HG03439 (cell line): ENCODE data around the gene CA9.
"Not testable (repeated sequence)": the region's sequence is repeated elsewhere in the genome, so short reads cannot be mapped to it uniquely, and the experiment has no call there.

Experiments used
- ATAC-seq: cut with Tn5 transposase; IDR thresholded peaks from one replicate; pipeline ENCODE4 v1.9.1; 2021; ENCODE audit warnings: mild to moderate bottlenecking, moderate library complexity; ENCODE audit not compliant: unreplicated experiment

Gene CA9

DNA sequence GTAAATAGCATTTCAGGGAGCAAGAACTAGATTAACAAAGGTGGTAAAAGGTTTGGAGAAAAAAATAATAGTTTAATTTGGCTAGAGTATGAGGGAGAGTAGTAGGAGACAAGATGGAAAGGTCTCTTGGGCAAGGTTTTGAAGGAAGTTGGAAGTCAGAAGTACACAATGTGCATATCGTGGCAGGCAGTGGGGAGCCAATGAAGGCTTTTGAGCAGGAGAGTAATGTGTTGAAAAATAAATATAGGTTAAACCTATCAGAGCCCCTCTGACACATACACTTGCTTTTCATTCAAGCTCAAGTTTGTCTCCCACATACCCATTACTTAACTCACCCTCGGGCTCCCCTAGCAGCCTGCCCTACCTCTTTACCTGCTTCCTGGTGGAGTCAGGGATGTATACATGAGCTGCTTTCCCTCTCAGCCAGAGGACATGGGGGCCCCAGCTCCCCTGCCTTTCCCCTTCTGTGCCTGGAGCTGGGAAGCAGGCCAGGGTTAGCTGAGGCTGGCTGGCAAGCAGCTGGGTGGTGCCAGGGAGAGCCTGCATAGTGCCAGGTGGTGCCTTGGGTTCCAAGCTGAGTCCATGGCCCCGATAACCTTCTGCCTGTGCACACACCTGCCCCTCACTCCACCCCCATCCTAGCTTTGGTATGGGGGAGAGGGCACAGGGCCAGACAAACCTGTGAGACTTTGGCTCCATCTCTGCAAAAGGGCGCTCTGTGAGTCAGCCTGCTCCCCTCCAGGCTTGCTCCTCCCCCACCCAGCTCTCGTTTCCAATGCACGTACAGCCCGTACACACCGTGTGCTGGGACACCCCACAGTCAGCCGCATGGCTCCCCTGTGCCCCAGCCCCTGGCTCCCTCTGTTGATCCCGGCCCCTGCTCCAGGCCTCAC, at the start of gene CA9:
Gene CA9 (plus strand): TSS at position 797 of the 893 bp plus-strand sequence. CDS start 32 bp downstream, at position 829.
- no peak for ATAC-seq

DNA sequence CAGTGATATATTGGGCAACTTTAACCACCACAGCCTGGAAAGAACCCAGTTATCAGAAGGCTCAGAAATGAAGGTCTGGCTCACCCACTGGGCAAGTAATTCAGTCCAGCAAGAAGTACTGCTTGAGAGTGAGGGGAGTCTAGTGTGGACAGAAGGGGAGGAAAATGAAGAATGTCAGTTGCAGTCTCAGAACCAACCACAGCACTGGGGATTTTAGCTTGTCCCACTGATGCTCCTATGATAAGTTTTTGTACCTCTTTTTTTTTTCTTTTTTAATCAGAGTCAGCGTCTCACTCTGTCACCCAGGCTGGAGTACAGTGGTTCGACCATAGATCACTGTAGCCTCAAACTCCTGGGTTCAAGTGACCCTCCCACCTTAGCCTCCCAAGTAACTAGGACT, 46.2 kb upstream of the CA9 start:
- no peak for ATAC-seq

DNA sequence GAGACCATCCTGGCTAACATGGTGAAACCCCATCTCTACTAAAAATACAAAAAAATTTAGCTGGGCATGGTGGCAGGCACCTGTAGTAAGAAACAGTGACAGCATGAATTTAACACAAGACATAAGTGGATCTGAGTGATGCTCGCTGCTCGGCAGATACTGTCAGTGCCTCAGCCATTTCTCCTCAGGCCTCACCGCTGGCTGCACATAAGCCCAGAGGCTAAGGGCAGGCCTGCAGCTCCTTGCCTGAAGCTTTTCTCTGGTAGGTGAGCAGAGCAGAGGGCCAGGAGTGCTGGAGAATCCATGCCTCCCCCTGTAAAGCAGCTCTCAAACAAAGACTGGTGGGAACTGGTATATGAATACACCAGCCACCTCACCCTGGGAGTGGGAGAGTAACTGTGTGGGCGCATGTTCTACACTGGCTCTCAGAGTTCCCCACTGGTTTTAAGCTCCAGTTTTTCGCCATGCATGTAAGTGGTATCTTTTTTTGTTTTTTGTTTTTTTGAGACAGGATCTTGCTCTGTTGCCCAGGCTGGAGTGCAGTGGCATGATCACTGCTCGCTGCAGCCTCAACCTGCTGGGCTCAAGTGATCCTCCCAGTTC, 45.2 kb upstream of the CA9 start:
- ATAC-seq = no peak

DNA sequence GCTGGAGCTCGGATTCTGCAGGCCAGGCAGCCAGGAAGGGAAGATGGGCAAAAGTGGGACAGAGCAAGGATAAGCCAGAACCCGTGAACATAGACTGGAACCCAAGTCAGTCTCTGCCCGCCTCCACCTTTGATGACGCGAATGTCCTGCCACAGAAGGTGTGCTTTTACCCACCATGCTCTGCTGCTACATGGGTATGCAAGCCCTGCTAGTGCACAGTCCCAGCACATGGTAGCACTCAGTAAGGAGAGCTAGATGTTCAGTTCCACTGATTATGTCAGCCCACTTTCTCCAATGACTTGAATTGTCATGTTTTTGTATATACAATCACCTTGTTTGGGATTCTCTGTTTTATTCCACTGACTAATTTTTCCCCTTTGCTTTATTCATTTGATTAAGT, 44.1 kb upstream of the CA9 start:
- no peak for ATAC-seq

DNA sequence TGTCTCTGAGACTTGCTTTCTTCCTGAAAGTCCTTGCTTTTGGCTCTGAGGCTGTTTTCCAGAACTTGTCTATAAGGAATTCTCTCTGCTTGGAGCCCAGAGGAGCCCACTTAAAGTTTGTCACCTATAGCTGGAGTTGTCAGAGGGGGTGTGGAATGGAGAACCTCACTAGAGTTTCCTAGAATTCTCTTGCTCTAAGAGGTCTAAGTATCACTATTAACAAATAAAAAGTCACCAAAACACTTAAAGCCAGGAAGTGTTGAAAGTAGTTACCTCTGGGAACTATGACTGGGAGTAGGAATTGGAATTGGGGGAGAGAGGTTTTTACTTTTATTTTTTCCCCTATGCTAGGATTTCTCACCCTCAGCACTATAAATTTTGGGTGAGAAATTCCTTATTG, 38.0 kb upstream of the CA9 start:
- ATAC-seq = no peak

DNA sequence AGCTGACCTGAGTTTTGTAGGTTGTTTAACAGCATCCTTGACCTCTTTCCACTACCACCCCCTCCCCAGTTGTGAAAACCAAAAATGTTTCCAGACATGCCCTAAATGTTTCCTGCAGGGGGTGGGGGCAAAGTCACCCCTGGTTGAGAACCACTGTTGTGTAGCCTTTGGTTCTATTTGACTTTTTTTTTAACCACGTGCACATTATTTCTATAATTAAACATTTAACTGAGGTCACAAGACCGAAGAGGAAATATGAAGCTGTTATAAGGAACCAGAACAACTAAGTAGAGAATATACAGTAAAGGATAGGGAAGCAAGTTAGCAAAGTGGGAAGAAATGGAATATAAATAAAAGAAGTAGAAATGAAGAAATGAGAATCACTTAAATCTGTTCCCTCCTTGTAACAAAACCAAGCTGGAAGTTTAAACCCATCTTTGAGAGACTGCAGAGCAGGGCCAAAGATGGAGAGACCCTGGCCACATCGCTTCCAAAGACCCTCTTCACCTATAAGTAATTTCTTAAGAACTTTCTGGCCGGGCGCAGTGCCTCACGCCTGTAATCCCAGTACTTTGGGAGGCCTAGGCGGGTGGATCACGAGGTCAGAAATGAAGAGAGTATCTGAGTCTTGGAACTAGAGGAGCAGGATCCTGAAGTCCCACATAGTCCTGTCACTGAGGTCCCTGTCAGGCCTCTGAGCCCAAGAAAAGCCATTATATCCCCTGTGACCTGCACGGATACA, 37.4 kb upstream of the CA9 start:
- no peak for ATAC-seq

DNA sequence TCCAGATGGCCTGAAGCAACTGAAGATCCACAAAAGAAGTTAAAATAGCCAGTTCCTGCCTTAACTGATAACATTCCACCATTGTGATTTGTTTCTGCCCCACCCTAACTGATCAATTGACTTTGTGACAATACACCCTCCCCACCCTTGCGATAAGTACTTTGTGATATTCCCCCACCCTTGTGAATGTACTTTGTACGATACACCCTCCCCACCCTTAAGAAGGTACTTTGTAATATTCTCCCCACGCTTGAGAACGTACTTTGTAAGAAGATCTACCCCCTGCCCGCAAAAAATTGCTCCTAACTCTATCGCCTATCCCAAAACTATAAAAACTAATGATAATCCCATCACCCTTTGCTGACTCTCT, 36.9 kb upstream of the CA9 start:
- ATAC-seq = not testable (repeated sequence)

DNA sequence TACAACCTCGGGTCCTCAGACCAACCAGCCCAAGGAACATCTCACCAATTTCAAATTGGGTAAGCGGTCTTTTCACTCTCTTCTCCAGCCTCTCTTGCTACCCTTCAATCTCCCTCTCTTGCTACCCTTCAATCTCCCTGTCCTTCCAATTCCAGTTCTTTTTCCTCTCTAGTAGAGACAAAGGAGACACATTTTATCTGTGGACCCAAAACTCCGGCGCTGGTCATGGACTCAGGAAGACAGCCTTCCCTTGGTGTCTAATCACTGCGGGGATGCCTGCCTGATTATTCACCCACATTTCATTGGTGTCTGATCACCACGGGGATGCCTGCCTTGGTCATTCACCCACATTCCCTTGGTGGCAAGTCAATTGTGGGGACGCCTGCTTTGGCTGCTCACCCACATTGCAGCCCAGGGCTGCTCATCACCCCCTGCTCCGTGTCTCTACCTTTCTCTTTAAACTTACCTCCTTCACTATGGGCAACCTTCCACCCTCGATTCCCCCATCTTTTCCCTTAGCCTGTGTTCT, 36.2 kb upstream of the CA9 start:
- ATAC-seq = not testable (repeated sequence)

DNA sequence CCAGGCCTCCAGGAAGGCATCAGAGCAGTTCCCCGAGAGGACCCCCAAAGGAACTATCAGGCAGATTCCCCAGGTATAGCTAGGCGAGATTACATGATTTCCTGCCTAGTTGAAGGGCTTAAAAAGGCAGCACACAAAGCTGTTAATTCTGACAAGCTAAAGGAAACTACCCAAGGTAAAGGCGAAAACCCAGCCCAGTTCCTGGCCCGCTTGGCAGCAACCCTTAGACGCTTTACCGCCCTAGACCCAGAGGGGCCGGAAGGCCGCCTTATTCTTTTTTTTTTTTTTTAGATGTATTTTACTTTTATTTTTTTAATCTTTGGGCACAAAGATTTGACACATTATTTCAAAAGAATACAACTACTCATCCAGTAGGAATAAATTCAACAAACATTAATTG, 35.0 kb upstream of the CA9 start:
- ATAC-seq = not testable (repeated sequence)

DNA sequence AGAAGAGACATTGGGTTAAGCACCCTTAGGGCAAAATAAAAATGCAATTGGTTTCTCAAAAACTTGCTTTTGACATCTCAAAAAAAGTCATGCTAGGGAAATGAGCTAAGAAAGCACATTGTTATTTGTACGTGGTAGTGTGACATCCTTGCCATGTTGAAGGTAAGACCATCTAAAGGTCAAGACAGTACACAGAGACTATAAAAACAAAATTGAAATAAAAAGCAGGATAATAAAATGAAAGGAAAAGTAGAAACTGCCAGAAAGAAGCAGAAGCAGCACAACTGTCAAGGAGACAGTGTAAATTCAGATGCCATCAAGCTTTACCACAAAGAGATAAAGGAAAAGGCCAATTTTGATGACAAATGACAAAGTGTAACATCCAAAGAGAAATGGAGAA, 34.5 kb upstream of the CA9 start:
- not testable (repeated sequence) for ATAC-seq

DNA sequence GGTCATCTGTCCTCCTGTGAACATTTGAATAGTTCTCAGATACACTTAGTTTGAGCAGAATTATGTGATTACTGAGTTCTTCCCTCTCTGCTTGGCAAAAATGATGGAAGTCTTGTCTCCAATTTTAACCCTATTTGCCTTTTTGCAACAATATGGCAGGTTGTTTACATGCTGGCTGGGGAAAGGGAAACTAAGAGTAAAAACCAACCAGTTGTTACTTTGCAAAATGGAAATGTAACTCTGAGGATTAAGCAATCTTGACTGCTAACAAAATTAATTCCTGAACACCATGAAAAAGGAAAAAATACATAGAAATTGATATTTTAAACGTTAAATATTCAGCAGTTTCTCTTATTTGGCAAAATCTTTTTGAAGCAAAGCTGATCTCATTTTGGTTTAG, 34.1 kb upstream of the CA9 start:
- no peak for ATAC-seq

DNA sequence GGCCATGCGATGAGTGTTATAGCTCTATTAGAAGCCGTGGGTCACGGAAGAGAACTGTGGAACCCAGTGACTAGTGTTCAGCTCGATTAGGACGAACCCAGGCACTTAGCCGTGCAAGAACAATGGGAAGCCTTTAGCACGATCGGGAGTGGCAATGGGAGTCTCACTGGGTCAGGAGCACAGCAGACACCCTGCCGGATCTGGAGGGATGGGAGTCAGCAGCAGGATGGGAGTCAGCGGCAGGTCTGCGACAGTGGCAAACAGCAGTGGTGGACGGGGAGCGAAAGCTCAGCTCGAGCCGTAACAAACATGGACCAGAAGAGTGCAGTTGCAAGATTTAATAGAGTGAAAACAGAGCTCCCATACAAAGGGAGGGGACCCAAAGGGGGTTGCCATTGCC, 33.3 kb upstream of the CA9 start:
- ATAC-seq = not testable (repeated sequence)

DNA sequence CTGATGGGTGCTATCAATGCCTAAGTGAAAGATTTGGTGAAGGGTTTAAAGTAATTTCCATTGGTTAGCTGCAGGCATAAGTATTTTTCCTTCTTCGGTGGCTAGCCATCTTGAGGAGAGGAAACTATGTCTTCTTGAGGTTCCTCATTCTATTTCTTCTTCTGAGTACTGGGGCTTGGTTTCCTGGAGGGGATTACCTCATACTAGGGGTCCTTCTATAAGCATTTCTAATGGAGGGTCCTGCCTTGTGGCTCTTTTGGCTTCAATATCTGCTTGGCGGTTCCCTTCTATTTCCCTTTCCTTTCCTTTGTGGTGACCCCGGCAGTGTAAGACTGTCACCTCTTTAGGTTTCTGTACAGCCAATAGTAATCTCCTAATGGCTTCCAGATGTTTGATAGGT, 32.2 kb upstream of the CA9 start:
- ATAC-seq = not testable (repeated sequence)

DNA sequence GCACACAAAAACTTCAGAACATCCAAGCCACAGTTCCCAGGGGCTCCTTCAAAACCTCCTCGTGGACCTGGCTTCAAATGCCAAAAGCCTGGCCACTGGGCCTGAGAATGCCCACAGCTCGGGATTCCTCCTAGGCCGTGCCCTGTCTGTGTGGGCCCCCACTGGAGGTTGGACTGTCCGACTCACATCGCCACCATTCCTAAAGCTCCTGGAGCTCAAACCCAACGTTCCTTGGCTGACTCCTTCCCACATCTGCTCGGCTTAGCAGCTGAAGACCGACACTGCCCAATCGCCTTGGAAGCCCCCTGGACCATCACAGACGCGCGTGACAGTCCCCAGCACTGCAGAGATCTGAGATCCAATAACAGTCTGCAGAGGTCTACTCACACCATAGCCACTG, 30.7 kb upstream of the CA9 start:
- ATAC-seq = no peak

DNA sequence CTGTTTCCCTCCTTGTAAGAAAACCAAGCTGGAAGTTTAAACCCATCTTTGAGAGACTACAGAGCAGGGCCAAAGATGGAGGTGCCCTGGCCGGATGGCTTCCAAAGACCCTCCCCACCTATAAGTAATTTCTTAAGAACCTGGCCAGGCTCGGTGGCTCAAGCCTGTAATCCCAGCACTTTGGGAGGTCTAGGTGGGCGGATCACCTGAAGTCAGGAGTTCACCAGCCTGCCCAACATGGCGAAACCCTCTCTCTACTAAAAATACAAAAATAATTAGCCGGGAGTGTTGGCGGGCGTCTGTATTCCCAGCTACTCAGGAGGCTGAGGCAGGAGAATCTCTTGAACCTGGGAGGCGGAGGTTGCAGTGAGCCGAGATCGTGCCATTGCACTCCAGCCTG, 28.0 kb upstream of the CA9 start:
- ATAC-seq = not testable (repeated sequence)

DNA sequence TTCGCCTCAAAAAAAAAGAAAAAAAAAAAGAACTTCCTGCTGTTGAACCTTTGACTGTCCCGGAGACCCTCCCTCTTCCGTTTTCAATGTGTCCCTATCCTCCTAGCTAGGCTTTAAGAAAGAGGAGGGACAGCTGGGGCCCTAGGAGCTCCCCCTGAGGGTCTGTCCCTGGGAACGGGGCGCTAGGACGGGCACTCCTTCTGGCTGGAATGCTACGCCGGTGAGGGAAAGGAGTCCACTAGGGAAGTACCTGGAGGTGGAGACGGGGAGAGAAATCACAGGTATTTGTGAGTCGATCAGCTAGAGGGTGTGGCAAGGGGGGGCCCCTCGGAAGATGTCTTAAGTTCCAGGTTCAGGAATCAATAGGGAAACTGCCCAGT, 27.6 kb upstream of the CA9 start:
- peak; percentile 12 for ATAC-seq

DNA sequence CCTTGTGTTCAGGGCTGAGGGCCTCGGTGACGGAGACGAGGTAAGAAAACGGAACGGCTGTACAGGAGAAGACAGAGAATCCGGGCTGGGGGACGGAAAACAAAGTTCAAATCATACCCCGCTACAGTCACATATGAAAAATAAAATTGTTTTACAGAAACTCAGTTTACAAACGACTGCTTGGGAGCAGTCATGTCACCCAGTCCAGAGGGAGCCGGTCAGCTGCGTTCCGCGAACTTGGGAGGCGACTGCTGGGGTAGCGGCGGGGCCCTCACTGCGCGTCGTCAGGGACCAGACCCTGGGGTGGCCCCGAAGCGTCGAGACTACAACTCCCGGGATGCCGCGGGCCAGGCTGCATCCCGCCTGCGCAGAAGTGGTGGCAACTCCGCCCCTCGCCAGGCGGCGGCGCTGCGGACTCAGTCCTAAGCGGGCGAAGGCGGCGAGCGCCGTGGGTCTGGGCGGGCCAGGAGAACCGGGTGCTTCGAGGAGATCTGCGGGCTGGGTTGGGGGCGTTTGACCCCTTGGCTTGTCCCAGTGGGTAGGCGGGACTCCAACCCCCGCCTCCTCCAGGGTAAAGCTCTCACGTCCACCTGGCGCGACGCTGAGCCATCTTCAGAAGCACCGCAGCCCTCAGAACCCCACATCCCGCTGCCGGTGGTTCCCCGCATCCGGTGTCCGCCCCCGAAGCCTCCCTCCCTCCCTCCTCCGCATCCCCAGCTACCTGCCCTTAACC, 27.0 kb upstream of the CA9 start:
- peak; percentile 92 for ATAC-seq

DNA sequence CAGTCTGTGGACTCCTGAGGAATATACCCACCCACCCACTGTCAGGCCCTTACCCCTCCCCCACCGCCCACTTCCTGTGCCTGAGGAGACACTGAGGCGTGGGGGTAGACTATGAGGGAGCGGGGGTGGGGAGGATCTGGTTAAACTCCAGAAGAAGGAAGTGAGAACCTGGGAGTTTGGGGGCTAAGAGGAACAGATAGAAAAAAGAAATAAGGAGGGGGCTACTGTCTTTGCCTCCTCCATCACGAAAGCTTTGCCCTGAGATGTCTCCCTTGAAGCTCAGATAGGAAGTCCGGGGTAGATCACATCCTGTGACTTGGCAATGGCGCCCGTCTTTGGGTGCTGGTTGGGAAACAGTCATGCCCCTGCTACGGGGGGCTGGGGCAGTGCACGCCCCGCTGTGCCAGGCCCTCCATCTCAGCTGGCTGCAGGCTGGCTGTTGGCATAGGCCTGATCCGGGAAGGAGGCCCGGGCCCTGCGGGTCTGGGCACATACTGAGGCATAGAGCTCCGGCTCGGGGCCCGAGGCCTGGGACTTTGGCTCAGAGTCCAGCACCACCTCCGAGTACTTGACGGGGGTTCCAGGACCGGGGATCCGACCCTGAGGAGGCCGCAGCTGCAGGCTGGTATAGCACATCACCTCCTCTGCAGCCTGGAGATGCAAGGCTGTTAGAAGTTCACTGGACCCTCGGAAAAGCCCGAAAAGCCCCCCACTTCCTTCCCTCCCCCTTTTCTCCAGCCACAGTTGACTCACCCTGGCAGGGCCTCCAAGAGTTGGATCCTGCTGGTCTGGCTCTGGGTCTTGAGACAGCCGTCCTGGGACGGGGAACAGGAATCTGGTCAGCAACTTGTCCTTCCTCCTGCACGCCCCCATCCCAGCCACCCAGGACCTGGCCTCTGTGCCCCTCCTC, 24.0 kb upstream of the CA9 start:
- ATAC-seq = no peak

DNA sequence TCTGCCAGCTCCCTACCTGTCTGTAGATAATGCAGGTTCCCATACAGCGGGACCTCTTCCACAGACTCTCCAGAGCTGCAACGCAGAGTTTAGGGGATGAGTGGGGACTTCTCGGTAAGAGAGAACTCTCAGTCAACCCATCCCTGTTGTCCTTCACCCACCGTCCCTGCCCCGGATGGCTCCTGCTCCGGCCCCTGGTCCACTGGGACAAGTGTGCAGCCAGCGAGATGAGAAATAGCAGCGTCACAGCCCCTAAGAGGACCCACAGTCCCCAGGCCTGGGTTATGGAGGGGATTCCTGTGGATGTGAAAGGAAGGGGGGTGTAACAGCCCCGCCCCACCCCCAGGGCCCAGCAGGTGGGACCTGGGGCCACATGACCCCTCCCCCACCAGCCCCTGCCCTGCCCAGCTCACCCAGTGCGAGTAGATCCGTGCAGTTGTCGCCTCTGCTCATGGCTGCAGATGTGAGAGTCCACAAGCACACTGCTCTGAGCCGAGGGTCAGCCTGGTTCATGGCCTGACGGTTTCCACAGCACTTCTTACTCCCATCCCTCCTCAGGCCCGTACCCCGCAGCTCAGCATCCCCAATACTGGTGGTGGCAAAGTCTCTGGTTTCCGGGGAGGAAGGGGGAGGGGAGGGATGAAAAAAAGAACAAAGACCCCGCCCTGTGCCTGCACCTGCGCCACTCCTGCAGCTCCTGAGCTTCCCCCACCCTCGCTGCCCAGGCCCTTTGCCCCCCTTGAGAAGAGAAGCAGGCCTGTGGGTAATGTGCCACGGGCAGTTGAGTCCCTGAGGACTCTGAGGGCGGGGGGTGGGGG, 23.2 kb upstream of the CA9 start, which contains the start of gene SIT1:
Gene SIT1 (minus strand): TSS at position 591 of the 818 bp plus-strand sequence. CDS start 78 bp downstream, at position 513.
- no peak for ATAC-seq
